ENCODE measurements around the gene TRIP4.
"Not testable (repeated sequence)": the region's sequence is repeated elsewhere in the genome, so short reads cannot be mapped to it uniquely, and the experiment has no call there.

TRIP4 gene

GRCh38 chr15:64478863-64479262 lies 91.2 kb downstream of the TRIP4 start:
- DNase-seq (ENCODE audit: extremely low read depth in 1 of 2, low read depth in 1 of 2): no peak

- no peak for DNase-seq (ENCODE audit: extremely low read depth in 1 of 2, low read depth in 1 of 2)
Observed at GRCh38 chr15:64480891-64481290, 93.3 kb downstream of the TRIP4 start.

GRCh38 chr15:64483749-64484148 lies 96.1 kb downstream of the TRIP4 start:
- DNase-seq (ENCODE audit: extremely low read depth in 1 of 2, low read depth in 1 of 2): no peak

GRCh38 chr15:64485796-64486195 lies 98.2 kb downstream of the TRIP4 start:
- DNase-seq (ENCODE audit: extremely low read depth in 1 of 2, low read depth in 1 of 2): no peak

- no peak for DNase-seq (ENCODE audit: extremely low read depth in 1 of 2, low read depth in 1 of 2)
Observed at GRCh38 chr15:64490598-64491259, 103.1 kb downstream of the TRIP4 start.

- DNase-seq (ENCODE audit: extremely low read depth in 1 of 2, low read depth in 1 of 2): no peak
Observed at GRCh38 chr15:64493641-64494040, 106.0 kb downstream of the TRIP4 start.

- not testable (repeated sequence) for DNase-seq (ENCODE audit: extremely low read depth in 1 of 2, low read depth in 1 of 2)
Observed at GRCh38 chr15:64495968-64496367, 108.3 kb downstream of the TRIP4 start.

GRCh38 chr15:64500695-64501395 lies 113.2 kb downstream of the TRIP4 start:
- no peak for DNase-seq (ENCODE audit: extremely low read depth in 1 of 2, low read depth in 1 of 2)

GRCh38 chr15:64501396-64501715 lies 113.7 kb downstream of the TRIP4 start:
- DNase-seq (ENCODE audit: extremely low read depth in 1 of 2, low read depth in 1 of 2): no peak

- no peak for DNase-seq (ENCODE audit: extremely low read depth in 1 of 2, low read depth in 1 of 2)
Observed at GRCh38 chr15:64502151-64502550, 114.5 kb downstream of the TRIP4 start.

GRCh38 chr15:64502551-64502950 lies 114.9 kb downstream of the TRIP4 start:
- no peak for DNase-seq (ENCODE audit: extremely low read depth in 1 of 2, low read depth in 1 of 2)

GRCh38 chr15:64503197-64503596 lies 115.6 kb downstream of the TRIP4 start:
- no peak for DNase-seq (ENCODE audit: extremely low read depth in 1 of 2, low read depth in 1 of 2)

- DNase-seq (ENCODE audit: extremely low read depth in 1 of 2, low read depth in 1 of 2): no peak
Observed at GRCh38 chr15:64503640-64504039, 116.0 kb downstream of the TRIP4 start.
